Hepatocyte (in vitro differentiated cells): Measurements from ENCODE around the gene FKBP7.

ENCODE experiments used
- EZH2 ChIP-seq: fragments of 200-600 bp; sonication (generic); IDR thresholded peaks from 2 replicates; pipeline ENCODE4 v1.6.1; 2016; ENCODE audit warnings: antibody characterized with exemption, mild to moderate bottlenecking, borderline replicate concordance
- TF ChIP-seq, protein P1 (sequence below): fragments of 200-600 bp; sonication (generic); IDR thresholded peaks from 2 replicates; pipeline ENCODE4 v1.5.1; 2016; ENCODE audit warnings: antibody characterized with exemption, mild to moderate bottlenecking; ENCODE audit not compliant: poor library complexity

- TF ChIP-seq, protein P1, sequence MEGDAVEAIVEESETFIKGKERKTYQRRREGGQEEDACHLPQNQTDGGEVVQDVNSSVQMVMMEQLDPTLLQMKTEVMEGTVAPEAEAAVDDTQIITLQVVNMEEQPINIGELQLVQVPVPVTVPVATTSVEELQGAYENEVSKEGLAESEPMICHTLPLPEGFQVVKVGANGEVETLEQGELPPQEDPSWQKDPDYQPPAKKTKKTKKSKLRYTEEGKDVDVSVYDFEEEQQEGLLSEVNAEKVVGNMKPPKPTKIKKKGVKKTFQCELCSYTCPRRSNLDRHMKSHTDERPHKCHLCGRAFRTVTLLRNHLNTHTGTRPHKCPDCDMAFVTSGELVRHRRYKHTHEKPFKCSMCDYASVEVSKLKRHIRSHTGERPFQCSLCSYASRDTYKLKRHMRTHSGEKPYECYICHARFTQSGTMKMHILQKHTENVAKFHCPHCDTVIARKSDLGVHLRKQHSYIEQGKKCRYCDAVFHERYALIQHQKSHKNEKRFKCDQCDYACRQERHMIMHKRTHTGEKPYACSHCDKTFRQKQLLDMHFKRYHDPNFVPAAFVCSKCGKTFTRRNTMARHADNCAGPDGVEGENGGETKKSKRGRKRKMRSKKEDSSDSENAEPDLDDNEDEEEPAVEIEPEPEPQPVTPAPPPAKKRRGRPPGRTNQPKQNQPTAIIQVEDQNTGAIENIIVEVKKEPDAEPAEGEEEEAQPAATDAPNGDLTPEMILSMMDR: no peak
- TF ChIP-seq EZH2: no peak
Observed at GRCh38 chr2:178513876-178514275, 35.5 kb upstream of the FKBP7 start.
